ENCODE results near the gene RHEBL1. TPM values are rescaled to one million over a fixed set of nuclear protein-coding genes. Genes with fewer than 3 reads are reported as not detected.

Gene RHEBL1
- total RNA-seq, 1 donor from 2014 or later, result 0.10 TPM

DNA sequence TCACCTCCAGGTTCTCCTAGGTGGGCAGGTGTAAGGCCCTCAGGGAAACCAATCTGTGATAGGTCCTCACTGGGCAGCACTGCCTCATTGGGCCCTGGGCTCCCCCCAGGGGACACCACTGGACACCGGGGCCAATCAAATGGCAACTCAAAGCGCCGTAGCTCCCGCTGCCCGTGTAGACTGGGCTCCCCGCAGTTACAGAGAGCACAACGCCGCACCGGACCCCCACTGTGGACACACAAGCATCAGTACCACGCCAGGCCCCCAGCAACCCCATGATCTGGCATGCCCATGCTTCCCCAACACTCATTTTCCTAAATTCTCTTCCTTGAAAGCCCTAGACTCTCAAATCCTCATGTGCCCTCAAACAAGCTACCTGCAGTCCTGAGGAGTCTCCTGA, 15.3 kb downstream of the RHEBL1 start:
- DNase-seq (ENCODE audit: low read depth), result no peak

DNA sequence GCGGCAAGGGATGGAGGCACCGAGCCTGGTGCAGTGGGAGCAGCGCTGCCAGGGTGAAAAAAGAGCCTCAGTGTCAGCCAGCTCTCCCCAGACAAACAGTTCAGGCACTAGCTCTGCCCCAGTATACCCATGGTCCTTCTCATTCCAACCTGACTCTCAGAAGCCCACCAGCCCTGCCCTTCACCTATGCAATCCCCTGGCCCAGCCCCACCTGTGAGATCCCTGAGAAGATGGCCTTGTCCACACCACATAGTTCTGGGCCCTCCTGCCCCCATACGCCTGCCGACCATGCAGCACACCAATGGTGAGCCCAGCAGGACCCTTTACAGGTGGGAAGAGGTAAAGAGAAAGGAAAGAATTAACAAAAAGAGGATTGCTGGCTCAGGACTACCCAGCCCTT, 15.7 kb downstream of the RHEBL1 start:
- DNase-seq (ENCODE audit: low read depth), result no peak

DNA sequence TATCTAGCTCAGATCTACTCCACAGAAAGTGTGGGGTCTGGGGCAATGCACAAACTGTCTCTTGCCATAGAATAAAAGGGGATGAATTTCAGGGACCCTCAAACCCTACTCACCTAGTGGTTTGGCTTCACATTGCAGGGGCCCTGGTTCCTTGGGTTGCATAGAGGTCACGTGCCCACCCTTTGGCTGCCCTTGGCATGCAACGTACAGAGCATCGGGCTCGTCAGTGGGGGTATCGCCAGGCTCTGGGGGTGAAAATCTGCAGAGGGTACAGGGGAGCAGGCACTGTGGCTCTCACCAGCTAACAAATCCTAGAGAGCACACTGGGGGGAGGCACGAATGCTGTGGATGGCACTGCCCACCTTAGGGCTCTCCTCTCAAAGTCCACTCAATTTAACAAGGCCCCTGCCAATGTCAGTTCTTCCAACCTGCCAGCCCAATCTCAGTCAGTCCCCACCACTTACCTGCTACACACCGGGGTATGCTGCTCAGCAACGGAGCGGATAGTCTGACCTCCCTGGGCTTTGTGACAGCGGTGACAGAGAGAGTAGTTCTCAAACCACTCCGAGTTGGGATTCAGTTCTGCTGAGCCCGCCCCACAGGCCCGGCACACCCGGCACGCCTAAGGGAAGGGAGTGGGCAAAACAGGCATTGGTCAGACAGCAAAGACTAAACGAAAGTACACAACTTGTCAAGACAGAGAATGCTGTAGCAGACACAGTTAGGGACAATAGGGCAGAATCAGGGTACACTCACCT, 17.1 kb downstream of the RHEBL1 start:
- no peak for DNase-seq (ENCODE audit: low read depth)

DNA sequence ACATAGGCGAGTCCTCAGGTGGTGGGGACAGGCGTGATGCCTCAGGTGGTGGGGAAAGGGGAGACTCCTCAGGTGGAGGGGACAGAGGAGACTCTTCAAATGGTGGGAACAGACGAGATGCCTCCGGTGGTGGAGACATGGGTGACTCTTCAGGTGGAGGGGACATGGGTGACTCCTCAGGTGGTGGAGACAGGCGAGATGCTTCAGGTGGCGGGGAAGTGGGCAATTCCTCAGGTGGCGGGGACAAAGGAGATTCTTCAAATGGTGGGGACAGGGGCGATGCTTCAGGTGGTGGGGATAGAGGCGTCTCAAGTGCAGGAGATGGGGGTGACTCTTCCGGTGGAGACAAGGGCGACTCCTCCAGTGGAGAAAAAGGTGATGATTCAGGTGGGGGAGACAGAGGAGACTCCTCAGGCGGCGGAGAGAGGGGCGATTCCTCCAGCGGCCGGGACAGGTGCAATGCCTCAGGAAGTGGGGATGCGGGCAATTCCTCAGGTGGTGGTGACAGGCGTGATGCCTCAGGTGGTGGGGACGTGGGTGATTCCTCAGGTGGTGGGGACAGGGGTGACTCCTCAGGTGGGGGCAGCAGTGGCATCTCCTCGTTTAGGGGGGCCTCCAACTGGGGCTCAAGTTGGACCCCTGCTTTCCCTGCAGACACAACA, 17.9 kb downstream of the RHEBL1 start:
- DNase-seq (ENCODE audit: low read depth), result no peak

DNA sequence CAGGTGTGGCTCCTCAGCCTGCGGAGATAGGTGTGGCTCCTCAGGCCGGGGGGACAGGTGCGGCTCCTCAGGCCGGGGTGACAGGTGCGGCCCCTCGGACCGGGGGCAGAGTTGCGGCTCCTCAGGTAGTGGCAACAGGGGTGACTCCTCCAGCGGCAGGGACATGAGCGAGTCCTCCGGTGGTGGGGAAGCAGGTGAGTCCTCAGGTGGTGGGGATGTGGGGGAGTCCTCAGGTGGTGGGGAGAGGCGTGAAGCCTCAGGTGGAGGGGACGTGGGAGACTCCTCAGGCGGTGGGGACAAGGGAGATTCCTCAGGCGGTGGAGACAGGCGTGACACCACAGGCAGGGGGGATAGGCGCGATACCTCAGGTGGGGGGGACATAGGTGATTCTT, 18.4 kb downstream of the RHEBL1 start:
- no peak for DNase-seq (ENCODE audit: low read depth)

DNA sequence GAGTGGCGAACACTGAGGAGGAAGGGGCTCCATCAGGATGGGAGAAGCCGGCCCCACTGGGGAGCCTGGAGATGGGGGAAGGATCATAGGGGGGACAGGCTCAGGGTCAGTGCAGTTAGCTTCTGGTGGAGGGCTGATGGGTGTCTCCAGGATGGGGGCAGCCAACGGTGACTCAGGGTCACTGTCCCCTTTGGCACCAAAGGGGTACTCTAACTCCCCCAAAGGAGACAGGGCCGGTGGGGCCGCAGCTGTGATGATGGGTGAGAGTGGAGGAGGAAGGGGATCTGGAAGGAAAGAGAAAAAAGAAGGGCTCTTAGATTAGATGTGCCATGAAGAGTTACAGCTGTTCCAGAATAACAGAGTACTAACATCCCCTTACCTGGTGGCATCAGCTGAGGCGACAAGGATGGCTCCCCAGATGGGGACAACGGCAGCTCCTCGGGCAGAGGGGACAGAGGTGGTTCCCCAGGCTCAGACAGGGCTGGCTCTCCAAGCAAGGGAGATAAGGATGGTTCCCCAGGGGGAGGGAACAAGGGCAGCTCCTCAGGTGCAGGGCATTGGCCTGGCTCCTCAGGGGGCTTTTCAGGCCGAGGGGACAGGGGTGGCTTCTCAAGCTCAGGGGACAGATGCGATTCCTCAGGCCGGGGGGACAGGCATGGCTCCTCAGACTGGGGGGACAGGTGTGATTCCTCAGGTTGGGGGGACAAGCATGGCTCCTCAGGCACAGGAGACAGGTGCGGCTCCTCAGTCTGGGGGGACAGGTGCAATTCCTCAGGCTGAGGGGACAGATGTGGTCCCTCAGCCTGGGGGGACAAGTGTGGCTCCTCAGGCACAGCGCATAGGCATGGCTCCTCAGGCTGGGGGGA, 19.0 kb downstream of the RHEBL1 start:
- no peak for DNase-seq (ENCODE audit: low read depth)

DNA sequence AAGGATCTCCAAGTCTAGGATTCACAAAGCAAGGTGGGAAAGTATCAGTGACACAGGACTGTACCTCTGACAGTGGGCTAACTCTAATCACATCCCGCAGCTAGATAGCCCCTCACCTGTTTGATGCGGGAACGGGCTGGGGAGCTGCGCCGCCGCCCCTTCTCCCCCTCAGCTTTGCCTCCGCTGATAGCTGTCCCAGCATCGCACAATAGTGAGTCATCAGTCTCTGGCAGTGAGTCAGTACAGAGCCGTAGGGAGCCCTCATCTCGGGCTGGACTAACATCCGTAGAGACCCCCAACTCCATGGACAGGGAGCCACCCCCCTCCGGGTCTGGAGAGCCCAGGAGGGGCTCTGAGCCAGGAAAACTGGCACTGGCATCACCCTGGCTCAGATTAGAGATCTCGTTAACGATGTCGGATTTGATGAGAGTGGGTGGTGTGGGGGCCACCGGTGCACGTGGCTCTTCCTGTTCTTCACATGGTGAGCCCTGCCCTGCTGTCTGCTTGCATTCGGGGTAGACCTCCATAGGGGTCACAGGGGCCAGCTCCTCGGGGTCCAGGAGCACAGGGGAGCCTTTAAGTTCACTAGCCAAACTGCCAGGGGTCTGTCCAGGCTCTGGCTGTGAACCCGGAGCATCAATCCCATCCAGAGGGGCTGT, 20.1 kb downstream of the RHEBL1 start:
- no peak for DNase-seq (ENCODE audit: low read depth)

DNA sequence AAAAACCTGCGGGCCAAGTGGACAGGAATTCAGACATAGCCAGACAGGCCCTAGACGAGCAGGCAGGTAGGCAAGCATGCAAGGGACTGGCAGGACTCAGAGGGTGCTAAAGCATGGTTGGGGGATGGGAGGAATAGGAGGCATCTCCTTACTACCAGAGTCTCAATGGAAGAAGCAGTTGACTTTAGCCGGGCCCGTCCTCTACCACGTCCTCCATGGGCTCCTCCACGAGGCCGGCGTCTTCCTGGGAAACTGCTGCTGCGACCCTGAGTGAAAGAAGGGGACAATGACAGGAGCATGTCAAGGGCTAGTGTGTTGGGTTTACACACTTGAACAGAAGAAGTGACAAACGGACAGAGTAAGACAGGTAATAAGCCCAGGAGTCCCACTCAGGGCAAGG, 20.8 kb downstream of the RHEBL1 start:
- no peak for DNase-seq (ENCODE audit: low read depth)

DNA sequence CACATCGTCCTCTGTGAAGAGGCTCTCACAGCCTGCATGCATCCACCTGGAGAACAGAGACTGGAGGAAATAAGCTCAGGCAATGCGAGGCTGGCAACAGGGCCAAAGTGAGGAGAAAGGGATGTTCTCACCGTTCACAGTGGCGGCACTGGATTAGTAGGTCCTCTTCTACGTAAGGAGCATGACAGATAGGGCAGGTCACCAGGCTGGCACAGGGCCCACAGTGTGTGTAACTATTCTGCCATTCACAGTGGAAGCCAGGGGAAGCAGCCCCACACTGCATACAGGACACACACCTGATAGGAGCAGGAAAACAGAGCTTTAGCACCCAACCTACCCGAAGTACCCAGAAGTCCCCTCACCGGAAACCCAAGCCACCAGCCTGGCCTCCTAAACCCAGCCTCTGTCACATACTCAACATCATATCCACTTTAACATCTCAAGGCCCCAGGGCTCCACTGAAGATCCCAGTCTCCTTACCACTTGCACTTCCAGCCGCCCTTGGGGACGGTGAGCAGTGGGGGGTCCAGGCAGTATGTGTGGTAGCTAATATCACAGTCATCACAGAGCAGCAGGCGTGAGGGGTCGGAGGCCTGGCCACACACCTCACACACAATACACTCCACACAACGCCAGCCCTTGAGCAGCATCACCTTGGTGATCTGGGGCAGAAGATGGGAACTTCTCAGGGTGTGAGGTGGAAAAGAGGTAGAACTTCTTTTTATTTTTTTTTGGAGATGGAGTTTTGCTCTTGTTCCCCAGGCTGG, 23.5 kb downstream of the RHEBL1 start:
- no peak for DNase-seq (ENCODE audit: low read depth)

DNA sequence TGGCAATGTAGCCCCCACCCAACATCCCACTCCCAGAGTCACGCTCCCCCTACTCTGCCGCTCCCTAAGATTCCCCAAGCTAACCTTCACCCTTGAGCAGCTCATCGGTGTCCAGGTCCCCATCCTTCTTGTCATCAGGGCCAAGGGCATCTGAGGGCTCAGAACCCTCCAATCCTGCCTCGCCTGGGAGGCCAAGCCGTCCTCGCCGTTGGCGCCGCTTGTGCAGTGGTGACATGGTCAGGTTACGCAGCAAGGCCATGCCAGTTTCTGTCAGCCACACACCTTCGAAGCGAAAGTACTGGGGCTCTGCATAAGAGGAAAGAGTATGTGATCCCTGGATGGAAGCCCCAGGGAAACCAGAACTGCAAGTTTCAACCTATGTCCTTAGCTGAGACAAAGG, 25.1 kb downstream of the RHEBL1 start:
- no peak for DNase-seq (ENCODE audit: low read depth)

DNA sequence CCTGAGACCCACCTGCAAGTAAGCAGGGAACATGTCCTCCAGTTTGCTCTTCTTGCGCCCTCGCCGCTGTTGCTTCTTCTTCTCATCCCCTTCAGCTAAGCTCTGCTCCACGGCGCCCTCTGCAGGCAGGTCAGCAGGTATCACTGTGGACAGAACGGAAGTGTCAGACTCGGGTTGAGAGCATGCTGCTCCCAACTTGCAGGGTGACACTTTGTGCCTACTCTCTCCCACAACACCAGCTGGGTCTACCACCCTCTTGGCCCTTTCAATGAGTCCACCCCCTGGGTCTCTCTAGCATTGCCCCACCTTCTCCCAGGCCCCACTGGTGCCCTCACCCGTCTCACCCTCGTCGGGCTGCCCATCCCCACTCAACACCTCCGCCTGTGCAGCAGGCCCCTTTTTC, 25.9 kb downstream of the RHEBL1 start:
- DNase-seq (ENCODE audit: low read depth), result peak; percentile 18

DNA sequence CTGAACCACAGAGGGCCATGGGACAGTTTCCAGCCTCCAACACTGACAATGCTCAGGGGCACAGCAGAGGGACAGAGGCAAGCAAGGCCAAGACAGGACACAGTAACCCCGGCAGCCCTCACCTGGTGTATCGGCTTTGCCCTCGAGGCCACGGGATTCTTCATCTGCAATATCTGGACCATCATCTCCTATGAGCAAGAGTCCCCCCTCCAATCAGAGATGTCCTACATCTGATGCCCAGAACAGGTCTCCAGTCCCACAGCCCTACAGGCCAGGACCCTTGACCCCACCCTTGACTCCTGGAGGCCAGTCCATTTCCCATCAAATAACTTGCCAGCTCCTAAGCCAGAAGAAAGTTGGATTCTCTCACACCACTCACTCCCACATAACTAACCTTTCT, 26.5 kb downstream of the RHEBL1 start:
- no peak for DNase-seq (ENCODE audit: low read depth)

DNA sequence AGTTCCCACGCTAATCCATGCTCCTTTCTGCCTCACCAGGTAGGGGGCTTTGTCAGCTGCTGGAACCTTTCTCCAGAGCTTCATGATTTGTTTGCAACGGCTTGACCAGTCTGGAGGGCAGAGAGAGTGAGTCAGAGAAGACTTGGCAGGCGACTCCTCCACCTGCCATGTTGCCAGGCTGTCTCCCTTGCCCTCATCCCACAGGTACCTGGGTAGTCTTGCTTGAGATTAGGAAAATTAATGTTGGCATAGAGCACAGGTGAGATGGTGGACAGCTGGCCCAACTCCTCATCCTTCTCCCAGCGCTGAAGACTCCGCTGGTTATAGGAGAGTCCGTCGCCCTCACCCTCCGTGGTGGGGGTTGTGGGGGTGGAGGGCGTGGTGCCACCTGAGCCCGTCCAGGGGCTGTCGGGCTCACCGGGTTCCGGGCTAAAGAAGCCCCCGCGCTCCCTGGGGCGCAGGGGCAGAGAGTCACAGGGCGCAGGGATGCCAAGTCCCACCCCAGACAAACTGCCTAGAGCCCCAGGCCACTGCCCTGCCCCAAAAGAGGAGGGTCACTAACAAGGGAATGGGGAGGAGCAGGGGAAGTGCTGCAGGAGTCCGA, 27.8 kb downstream of the RHEBL1 start:
- DNase-seq (ENCODE audit: low read depth), result no peak

DNA sequence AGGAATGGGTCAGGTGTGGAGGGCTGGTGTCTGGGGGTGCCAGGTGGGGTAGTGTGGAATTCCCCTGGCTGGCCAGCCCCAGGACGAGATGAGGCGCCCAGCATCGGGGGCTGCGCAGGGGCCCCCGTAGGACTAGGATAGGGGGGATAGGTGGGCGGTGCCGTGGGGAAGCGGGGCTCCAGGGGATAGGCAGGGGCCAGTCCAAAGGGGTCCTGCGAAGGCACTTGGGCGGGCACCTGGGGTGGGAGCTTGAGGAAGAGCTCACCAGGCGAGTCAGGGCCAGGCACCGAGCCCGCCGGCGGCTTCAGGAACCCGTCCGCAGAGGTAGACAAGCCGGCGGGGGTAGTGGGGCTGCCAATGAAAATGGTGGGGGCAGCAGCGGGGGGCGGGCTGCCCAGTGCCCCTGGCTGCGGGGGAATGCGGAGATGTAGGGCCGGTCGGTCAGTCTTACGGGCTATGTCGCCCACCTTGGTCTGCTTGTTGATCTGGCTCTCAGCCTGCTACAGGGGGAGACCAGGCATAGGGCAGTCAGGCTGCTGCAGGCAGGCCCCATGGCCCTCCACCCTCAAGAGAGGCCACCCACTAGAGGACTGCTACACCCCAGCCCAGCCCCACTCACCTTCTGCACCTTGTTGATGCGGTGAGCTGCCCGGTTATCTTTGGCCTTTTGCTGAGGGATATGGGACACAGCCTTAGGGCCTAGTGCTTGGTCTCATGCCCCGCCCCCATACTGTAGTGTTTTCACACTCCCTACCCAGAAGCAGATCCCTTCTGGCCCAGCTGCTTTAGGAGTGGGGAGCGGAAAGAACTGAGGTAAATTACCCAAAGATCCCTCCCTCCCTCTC, 28.5 kb downstream of the RHEBL1 start:
- DNase-seq (ENCODE audit: low read depth), result no peak

DNA sequence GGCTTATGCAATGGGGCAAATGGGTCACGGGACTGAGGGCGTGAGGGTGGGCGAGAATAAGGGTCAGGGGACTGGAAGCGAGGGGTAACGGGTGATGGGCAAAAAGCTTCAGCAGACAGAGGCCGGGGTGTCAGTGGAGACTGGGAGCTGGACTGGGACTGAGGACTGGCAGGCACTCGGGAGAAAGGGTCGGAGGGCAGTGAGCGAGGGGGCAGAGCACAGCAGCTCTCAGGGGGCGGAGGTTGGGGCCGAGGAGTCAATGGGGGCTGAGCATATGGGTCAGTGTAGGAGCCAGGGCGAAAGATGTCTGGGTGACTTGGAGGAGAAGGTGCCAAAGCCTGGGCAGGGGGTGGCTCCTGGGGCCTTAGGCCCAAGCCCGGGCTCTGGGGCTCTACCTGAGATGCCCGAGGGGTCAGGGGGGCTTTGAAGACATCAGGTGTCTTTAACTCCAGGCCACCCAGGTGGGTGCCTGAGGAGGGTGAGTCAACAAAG, 29.4 kb downstream of the RHEBL1 start:
- no peak for DNase-seq (ENCODE audit: low read depth)

DNA sequence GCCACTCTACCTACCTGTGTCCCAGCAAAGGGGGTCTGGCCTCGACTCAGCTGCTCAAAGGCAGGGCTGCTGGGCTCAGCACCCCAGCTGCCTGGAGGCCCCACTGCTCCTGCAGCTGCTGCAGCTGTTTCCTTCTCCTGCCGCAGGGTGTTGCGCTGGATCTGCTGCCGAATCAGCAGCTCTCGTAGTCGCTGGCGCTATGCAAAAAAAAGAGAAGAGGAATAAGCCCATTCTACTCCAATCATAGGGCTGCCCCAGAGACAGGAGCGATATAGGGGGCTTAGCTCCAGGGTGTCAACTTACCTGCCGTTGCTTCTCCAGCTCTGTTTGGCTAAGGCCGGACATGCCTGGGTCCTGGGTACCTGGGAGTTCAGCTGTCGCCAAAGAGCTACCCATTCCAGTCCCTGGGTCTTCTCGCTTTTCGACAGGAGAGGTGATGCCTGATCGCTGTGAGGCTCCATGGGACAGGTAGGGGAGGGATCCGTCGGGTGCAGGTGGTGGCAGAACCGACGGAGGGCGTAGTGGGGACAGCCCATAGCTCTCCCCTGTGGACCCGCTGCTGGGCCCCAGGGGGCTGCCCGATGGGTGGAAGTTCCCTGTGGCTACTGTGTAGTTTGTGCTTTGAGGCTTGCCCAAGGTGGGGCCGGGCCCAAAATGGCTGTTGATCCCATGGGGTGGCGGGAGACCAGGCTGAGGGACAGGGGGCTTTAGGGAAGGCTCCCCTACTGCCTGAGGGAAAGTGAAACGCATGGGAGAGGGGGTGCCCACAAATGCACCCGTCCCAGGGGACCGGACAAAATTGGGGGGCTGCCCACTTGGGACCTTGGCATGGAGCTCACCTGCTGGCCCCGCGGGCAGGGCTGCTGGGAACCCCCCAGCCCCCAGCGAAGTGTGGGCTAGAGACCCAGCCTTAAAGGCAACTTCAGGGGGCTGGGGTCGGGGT, 30.1 kb downstream of the RHEBL1 start:
- no peak for DNase-seq (ENCODE audit: low read depth)

DNA sequence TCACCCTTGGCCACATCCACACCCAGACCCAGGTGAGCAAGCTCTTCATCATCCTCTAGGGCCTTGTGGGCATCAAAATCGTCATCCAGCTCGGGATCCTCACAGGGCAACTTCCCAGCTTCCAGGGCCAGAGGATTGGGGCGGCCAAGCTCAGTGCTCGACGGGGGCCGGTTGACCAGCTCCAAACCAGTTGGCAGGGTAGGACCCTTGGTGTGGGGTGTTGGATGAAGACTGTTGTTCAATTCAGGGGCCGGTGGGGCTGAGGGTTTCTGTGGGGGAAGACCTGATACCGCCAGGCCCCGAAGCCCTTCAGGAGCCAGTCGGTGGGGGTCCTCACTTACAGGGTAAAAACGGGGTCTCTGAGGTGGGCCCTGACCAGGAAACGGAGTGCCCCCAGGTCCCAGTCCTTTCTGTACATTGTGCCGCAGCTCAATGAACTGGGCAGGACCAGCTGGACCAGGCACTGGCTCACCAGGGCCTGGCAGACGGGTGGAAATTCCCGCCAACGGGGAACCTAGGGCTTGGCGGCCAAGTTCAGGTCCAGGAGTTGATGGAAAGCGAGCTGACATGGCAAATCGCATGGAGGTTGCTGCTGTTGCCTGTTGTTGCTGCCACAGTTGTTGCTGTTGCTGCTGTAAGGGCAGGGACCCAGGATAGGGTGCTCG, 31.4 kb downstream of the RHEBL1 start:
- DNase-seq (ENCODE audit: low read depth), result no peak

DNA sequence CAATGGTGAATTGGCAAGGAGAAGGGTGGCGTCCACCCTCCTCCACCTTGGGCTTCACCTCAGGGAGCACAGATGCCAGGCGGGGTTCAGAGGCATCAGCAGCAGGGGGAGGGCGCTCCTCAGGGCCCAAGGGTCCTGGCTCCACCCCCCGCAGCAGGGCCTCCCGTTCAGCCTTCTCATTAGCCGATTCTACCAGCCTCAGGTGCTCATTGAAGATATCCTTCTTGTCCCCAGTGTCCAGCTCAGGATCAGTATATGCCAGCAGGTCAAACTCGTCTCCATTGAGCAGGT, 31.9 kb downstream of the RHEBL1 start:
- no peak for DNase-seq (ENCODE audit: low read depth)
